ENCODE results near the gene ERC2. TPM values are rescaled to one million over a fixed set of nuclear protein-coding genes. Genes with fewer than 3 reads are reported as not detected.

The ERC2 gene
- total RNA-seq, 1 experiment from 2014 or later, result 0.90 TPM

DNA sequence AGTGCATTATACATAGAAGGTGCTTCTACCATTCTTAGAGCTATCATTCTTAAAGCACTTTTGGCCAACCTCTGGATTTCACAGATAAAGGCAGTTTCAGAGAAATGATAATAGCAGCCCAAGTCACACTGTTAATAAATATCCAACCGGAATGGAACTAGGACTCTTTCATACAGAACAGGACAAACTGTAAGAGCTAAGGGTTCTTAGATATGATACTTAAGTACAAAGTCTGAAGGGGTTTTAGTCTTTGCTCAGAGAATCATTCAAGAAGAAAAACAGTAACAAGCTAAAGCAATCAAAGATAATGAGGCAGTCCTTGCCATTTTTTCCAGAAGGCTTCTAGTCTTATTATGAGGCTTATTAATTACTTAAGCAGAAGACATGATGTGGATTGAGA is 239.0 kb downstream of the ERC2 start:
- ChIA-PET CTCF (no interaction called here), POLR2A (ENCODE audit: low non-redundant PET) (no interaction called here)
- no peak overlapping the region for H3K4me3 ChIP-seq (ENCODE audit: low read depth, low read length, poor library complexity, severe bottlenecking)
- intact Hi-C loops (cut with micrococcal nuclease; ENCODE audit: unreplicated experiment), result no loop called here
- no TSS peak for BruUV-seq (replicated peaks)
- DNase-seq (ENCODE audit: low spot score), result no peak
- no peaks in the 10 kb centered on the region for H3K9me3 ChIP-seq (ENCODE audit: low read depth, low read length, poor library complexity, severe bottlenecking)
- H3K27me3 ChIP-seq (replicated peaks; ENCODE audit: insufficient read depth, low read depth, low read length, poor library complexity), result no peaks in the 10 kb centered on the region
- no peaks in the 10 kb centered on the region for H3K4me1 ChIP-seq (ENCODE audit: insufficient read depth, low read length, poor library complexity, severe bottlenecking)
- TF ChIP-seq, protein P1, sequence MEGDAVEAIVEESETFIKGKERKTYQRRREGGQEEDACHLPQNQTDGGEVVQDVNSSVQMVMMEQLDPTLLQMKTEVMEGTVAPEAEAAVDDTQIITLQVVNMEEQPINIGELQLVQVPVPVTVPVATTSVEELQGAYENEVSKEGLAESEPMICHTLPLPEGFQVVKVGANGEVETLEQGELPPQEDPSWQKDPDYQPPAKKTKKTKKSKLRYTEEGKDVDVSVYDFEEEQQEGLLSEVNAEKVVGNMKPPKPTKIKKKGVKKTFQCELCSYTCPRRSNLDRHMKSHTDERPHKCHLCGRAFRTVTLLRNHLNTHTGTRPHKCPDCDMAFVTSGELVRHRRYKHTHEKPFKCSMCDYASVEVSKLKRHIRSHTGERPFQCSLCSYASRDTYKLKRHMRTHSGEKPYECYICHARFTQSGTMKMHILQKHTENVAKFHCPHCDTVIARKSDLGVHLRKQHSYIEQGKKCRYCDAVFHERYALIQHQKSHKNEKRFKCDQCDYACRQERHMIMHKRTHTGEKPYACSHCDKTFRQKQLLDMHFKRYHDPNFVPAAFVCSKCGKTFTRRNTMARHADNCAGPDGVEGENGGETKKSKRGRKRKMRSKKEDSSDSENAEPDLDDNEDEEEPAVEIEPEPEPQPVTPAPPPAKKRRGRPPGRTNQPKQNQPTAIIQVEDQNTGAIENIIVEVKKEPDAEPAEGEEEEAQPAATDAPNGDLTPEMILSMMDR (conservative IDR thresholded peaks at IDR 0.05; ENCODE audit: low read depth, low read length), result no peak
- TF ChIP-seq EZH2 (IDR thresholded peaks at IDR 0.05; ENCODE audit: borderline replicate concordance, low read depth, low read length, poor library complexity, severe bottlenecking), result no peak
- no peak overlapping the region for H3K27ac ChIP-seq (ENCODE audit: low read depth, low read length, poor library complexity, severe bottlenecking)
- H3K36me3 ChIP-seq (ENCODE audit: insufficient read depth, low read length, poor library complexity, severe bottlenecking), result no peaks in the 10 kb centered on the region

DNA sequence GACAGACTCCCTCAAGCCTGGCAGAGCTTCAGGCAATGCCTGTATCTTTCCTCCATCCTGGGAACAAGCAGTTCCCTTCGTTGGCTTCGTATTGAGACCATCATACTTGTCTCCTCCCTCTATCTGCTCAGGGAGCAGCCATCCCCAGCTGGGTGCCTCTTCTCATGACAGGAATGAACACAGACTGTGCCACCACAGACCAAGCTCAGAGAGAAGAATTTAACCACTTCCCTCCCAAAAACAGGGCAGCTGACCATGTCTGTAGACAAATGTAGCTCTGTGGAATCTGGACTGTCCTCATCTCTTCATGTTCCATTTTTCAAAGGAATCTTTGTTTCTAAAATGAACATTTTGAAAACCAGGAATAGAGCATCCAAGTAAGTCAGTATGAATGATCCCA is 245.4 kb downstream of the ERC2 start:
- H3K9me3 ChIP-seq (ENCODE audit: low read depth, low read length, poor library complexity, severe bottlenecking), result no peaks in the 10 kb centered on the region
- no peaks in the 10 kb centered on the region for H3K36me3 ChIP-seq (ENCODE audit: insufficient read depth, low read length, poor library complexity, severe bottlenecking)
- intact Hi-C loops (cut with micrococcal nuclease; ENCODE audit: unreplicated experiment), result no loop called here
- no peak overlapping the region for H3K4me3 ChIP-seq (ENCODE audit: low read depth, low read length, poor library complexity, severe bottlenecking)
- ChIA-PET POLR2A (ENCODE audit: low non-redundant PET) (no interaction called here), CTCF (no interaction called here)
- TF ChIP-seq EZH2 (IDR thresholded peaks at IDR 0.05; ENCODE audit: borderline replicate concordance, low read depth, low read length, poor library complexity, severe bottlenecking), result no peak
- TF ChIP-seq, protein P1 (conservative IDR thresholded peaks at IDR 0.05; ENCODE audit: low read depth, low read length), result no peak
- H3K27ac ChIP-seq (ENCODE audit: low read depth, low read length, poor library complexity, severe bottlenecking), result no peak overlapping the region
- BruUV-seq (replicated peaks), result no TSS peak
- no peaks in the 10 kb centered on the region for H3K4me1 ChIP-seq (ENCODE audit: insufficient read depth, low read length, poor library complexity, severe bottlenecking)
- no peak for DNase-seq (ENCODE audit: low spot score)
- no peaks in the 10 kb centered on the region for H3K27me3 ChIP-seq (replicated peaks; ENCODE audit: insufficient read depth, low read depth, low read length, poor library complexity)

DNA sequence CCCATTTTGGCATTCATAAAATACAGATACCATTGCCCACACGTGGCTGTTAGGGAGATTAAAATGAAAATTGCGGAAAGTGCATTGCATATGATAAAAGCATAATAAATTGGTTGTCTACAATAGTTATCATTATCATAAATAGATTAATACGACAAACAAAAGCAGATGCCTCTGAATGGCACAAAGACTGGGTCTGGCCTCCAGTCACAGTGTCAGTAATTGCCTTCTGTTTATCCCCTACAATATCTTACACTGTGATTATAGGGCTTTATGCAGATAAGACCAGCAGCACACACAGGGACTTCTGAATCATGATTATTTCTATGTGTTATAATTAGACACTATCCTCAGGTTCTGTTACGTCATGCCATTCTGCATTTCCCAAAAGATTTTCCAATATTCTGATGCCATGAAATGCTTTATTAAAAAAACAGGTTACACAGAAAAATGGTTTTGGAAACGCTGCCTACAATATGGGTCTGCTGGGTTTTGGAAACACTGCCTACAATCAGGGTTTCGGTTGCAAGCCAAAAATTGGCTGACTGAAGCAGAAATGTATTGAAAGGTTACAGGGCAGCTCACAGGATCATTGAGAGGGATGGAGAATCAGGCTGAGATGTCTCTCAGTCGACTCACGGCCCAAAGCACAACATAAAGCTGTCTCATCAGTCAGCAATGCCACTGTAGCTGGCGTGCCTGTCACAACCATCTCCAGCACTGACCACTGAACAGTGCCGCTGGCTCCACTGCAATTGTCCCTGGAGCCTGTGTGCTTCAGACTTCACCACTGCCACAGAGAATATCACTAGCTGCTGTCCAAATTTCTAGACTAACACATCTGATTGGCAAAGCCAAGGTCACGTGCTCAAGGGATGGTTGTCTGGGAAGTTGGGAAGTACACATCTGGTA is 248.1 kb downstream of the ERC2 start:
- CTCF ChIA-PET, result no interaction called here
- DNase-seq (ENCODE audit: low spot score), result no peak
- no peaks in the 10 kb centered on the region for H3K9me3 ChIP-seq (ENCODE audit: low read depth, low read length, poor library complexity, severe bottlenecking)
- TF ChIP-seq EZH2 (IDR thresholded peaks at IDR 0.05; ENCODE audit: borderline replicate concordance, low read depth, low read length, poor library complexity, severe bottlenecking), result no peak
- TF ChIP-seq, protein P1 (conservative IDR thresholded peaks at IDR 0.05; ENCODE audit: low read depth, low read length), result no peak
- POLR2A ChIA-PET (ENCODE audit: low non-redundant PET), result no interaction called here
- no TSS peak for BruUV-seq (replicated peaks)
- H3K4me3 ChIP-seq (ENCODE audit: low read depth, low read length, poor library complexity, severe bottlenecking), result no peak overlapping the region
- no peaks in the 10 kb centered on the region for H3K4me1 ChIP-seq (ENCODE audit: insufficient read depth, low read length, poor library complexity, severe bottlenecking)
- no peak overlapping the region for H3K27ac ChIP-seq (ENCODE audit: low read depth, low read length, poor library complexity, severe bottlenecking)
- no peaks in the 10 kb centered on the region for H3K27me3 ChIP-seq (replicated peaks; ENCODE audit: insufficient read depth, low read depth, low read length, poor library complexity)
- H3K36me3 ChIP-seq (ENCODE audit: insufficient read depth, low read length, poor library complexity, severe bottlenecking), result no peaks in the 10 kb centered on the region
- intact Hi-C loops (cut with micrococcal nuclease; ENCODE audit: unreplicated experiment), result no loop called here

Measured in A673 (cell line).